Activated T-helper 1 cell treated with anti-CD3 and anti-CD28 coated beads, Interleukin-12 subunit alpha, Interleukin-12 subunit beta, Interleukin-2, Interleukin-4 antibody, amounts not matched to agents 30 ng/mL and 10 ng/mL and 1 ng/mL, durations not matched to agents 14 hours and 24 hours and 36 hours (primary cell): ENCODE measurements around the gene ALG1L2. TPM values are rescaled to one million over a fixed set of nuclear protein-coding genes. Genes with fewer than 3 reads are reported as not detected.
"Not testable (repeated sequence)": the region's sequence is repeated elsewhere in the genome, so short reads cannot be mapped to it uniquely, and the experiment has no call there.

ENCODE experiments used
- DNase-seq: peaks from one replicate; pipeline ENCODE4 v3.0.0; 2021; ENCODE audit warnings: low spot score
- H3K27ac Mint-ChIP-seq: one replicate; pipeline ENCODE4 v1.8.0; 2021; ENCODE audit warnings: mild to moderate bottlenecking, mixed read lengths
- H3K27me3 Mint-ChIP-seq: one replicate; pipeline ENCODE4 v1.8.0; 2022; ENCODE audit warnings: mild to moderate bottlenecking, moderate library complexity, mixed read lengths; ENCODE audit not compliant: insufficient read depth
- H3K36me3 Mint-ChIP-seq: one replicate; pipeline ENCODE4 v1.8.0; 2021; ENCODE audit warnings: low read depth, mixed read lengths
- H3K4me1 Mint-ChIP-seq: one replicate; pipeline ENCODE4 v1.8.0; 2021; ENCODE audit warnings: low read depth, mixed read lengths
- H3K4me3 Mint-ChIP-seq: one replicate; pipeline ENCODE4 v1.8.0; 2021; ENCODE audit warnings: mild to moderate bottlenecking, moderate library complexity, mixed read lengths
- H3K9me3 Mint-ChIP-seq: one replicate; pipeline ENCODE4 v1.8.0; 2021; ENCODE audit warnings: mixed read lengths
- intact Hi-C: fragments of 100-400 bp; cut with micrococcal nuclease; formaldehyde crosslinking; loops from one replicate; pipeline ENCODE4 v1.15.1; 2024
- total RNA-seq: library from RNA; stranded (reverse); gene quantifications from 2 replicates; pipeline ENCODE4 v1.2.3, GENCODE V29; 2022

The ALG1L2 gene
- total RNA-seq, 1 donor from 2014 or later = not detected

GRCh38 chr3:130097690-130098638 lies 16.3 kb downstream of the ALG1L2 start:
- intact Hi-C loops = loop anchor here (5.0 kb wide), 1 partner anchor 156 kb away; no protein-coding TSS in a partner anchor
- H3K4me1 Mint-ChIP-seq = peaks cover 25% of the 10 kb centered on the region
- not testable (repeated sequence) for H3K27me3 Mint-ChIP-seq, H3K36me3 Mint-ChIP-seq, H3K27ac Mint-ChIP-seq, H3K4me3 Mint-ChIP-seq, H3K9me3 Mint-ChIP-seq
- peak; percentile 40 for DNase-seq

GRCh38 chr3:130098639-130099385 lies 17.2 kb downstream of the ALG1L2 start:
- not testable (repeated sequence) for H3K4me3 Mint-ChIP-seq, DNase-seq, H3K36me3 Mint-ChIP-seq, H3K9me3 Mint-ChIP-seq, H3K27me3 Mint-ChIP-seq, H3K27ac Mint-ChIP-seq
- intact Hi-C loops = loop anchor here (5.0 kb wide), 1 partner anchor 157 kb away; no protein-coding TSS in a partner anchor
- peaks cover 20% of the 10 kb centered on the region for H3K4me1 Mint-ChIP-seq

- DNase-seq, H3K36me3 Mint-ChIP-seq, H3K4me1 Mint-ChIP-seq, H3K9me3 Mint-ChIP-seq, H3K27me3 Mint-ChIP-seq, H3K4me3 Mint-ChIP-seq, intact Hi-C loops, H3K27ac Mint-ChIP-seq: not testable (repeated sequence)
Measured at GRCh38 chr3:130102545-130102944, 20.9 kb downstream of the ALG1L2 start.

GRCh38 chr3:130104191-130104590 lies 22.6 kb downstream of the ALG1L2 start:
- DNase-seq, H3K27ac Mint-ChIP-seq, H3K4me3 Mint-ChIP-seq, H3K4me1 Mint-ChIP-seq, H3K36me3 Mint-ChIP-seq, H3K27me3 Mint-ChIP-seq, H3K9me3 Mint-ChIP-seq, intact Hi-C loops: not testable (repeated sequence)

GRCh38 chr3:130107333-130107995 lies 25.8 kb downstream of the ALG1L2 start:
- H3K9me3 Mint-ChIP-seq, H3K27ac Mint-ChIP-seq, H3K4me3 Mint-ChIP-seq, DNase-seq, H3K36me3 Mint-ChIP-seq, intact Hi-C loops, H3K27me3 Mint-ChIP-seq: not testable (repeated sequence)
- H3K4me1 Mint-ChIP-seq = peaks cover 15% of the 10 kb centered on the region

GRCh38 chr3:130108836-130109585 lies 27.4 kb downstream of the ALG1L2 start:
- H3K4me1 Mint-ChIP-seq = peaks cover 20% of the 10 kb centered on the region
- H3K36me3 Mint-ChIP-seq, H3K9me3 Mint-ChIP-seq, H3K27ac Mint-ChIP-seq, intact Hi-C loops, DNase-seq, H3K27me3 Mint-ChIP-seq: not testable (repeated sequence)
- peak overlapping the region; percentile 26 for H3K4me3 Mint-ChIP-seq

GRCh38 chr3:130110386-130111169 lies 28.9 kb downstream of the ALG1L2 start:
- H3K36me3 Mint-ChIP-seq, H3K9me3 Mint-ChIP-seq, H3K27me3 Mint-ChIP-seq: not testable (repeated sequence)
- H3K4me3 Mint-ChIP-seq = peak overlapping the region; percentile 96
- peaks cover 20% of the 10 kb centered on the region for H3K4me1 Mint-ChIP-seq
- peak overlapping the region; percentile 97 for H3K27ac Mint-ChIP-seq
- intact Hi-C loops = loop anchor here (1.0 to 5.0 kb wide), 5 partner anchors 217 to 782 kb away; partner anchors contain the start of genes ATP2C1, IFT122 and TMCC1
- peak; percentile 4 for DNase-seq

- Mint-ChIP-seq H3K9me3 (no peaks in the 10 kb centered on the region), H3K36me3 (no peaks in the 10 kb centered on the region)
Measured at GRCh38 chr3:130111185-130111864, 29.7 kb downstream of the ALG1L2 start.

GRCh38 chr3:130111865-130112747 lies 30.5 kb downstream of the ALG1L2 start:
- DNase-seq = peak; percentile 98
- not testable (repeated sequence) for H3K36me3 Mint-ChIP-seq, H3K9me3 Mint-ChIP-seq, H3K27me3 Mint-ChIP-seq
- peak overlapping the region; percentile 97 for H3K27ac Mint-ChIP-seq
- peaks cover 20% of the 10 kb centered on the region for H3K4me1 Mint-ChIP-seq
- intact Hi-C loops = loop anchor here (1.0 to 5.0 kb wide), 5 partner anchors 219 to 780 kb away; partner anchors contain the start of genes ATP2C1, IFT122 and TMCC1
- peak overlapping the region; percentile 96 for H3K4me3 Mint-ChIP-seq

More at GRCh38 chr3:130111185-130111864, 29.7 kb downstream of the ALG1L2 start:
- Mint-ChIP-seq H3K27me3 (peaks cover 6% of the 10 kb centered on the region), H3K27ac (peak overlapping the region; percentile 97), H3K4me1 (peaks cover 20% of the 10 kb centered on the region), H3K4me3 (peak overlapping the region; percentile 96)
- peak; percentile 98 for DNase-seq
- intact Hi-C loops = loop anchor here (1.0 to 5.0 kb wide), 5 partner anchors 218 to 781 kb away; partner anchors contain the start of genes ATP2C1, IFT122 and TMCC1

GRCh38 chr3:130112748-130113073 lies 31.1 kb downstream of the ALG1L2 start:
- intact Hi-C loops = loop anchor here (5.0 kb wide), 1 partner anchor 780 kb away; the partner anchor contains the start of gene ATP2C1
- not testable (repeated sequence) for H3K27ac Mint-ChIP-seq, H3K9me3 Mint-ChIP-seq, H3K36me3 Mint-ChIP-seq, DNase-seq, H3K27me3 Mint-ChIP-seq
- Mint-ChIP-seq H3K4me1 (peaks cover 20% of the 10 kb centered on the region), H3K4me3 (peak overlapping the region; percentile 96)
